HG03521 (cell line): ENCODE results near the gene KRT7.
"Not testable (repeated sequence)": the region's sequence is repeated elsewhere in the genome, so short reads cannot be mapped to it uniquely, and the experiment has no call there.

Experiments used
- ATAC-seq: cut with Tn5 transposase; IDR thresholded peaks from one replicate; pipeline ENCODE4 v1.9.1; 2021; ENCODE audit warnings: mild to moderate bottlenecking, moderate library complexity; ENCODE audit not compliant: unreplicated experiment

The KRT7 gene

DNA sequence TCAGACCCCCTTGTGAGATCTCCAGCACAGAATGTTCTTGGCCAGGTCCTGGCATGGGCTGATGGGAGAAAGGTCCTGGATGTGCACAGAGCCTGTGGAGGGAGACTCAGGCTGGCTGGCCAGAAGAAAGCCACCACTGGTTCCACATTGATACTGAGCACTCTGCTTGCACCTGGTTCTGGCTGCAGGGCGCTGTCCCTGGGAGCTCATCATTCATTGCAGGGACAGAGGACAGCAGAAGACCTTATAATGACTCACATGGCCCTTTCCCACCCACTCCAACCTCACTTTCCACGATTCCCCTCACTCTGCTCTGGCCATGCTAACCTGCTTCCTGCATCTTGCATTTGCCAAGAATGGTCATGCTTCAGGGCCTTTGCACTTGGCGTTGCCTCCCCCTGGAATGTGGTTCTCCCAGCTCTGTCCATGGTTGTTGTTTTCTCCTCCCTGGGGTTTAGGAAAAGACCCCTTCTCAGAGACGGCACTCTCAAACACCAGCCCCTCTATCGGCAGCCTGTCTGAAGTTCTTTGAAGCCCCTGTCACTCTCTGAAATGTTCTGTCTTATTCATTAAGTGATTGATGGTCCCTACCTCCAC lies 10.3 kb downstream of the KRT7 start:
- ATAC-seq, result no peak

DNA sequence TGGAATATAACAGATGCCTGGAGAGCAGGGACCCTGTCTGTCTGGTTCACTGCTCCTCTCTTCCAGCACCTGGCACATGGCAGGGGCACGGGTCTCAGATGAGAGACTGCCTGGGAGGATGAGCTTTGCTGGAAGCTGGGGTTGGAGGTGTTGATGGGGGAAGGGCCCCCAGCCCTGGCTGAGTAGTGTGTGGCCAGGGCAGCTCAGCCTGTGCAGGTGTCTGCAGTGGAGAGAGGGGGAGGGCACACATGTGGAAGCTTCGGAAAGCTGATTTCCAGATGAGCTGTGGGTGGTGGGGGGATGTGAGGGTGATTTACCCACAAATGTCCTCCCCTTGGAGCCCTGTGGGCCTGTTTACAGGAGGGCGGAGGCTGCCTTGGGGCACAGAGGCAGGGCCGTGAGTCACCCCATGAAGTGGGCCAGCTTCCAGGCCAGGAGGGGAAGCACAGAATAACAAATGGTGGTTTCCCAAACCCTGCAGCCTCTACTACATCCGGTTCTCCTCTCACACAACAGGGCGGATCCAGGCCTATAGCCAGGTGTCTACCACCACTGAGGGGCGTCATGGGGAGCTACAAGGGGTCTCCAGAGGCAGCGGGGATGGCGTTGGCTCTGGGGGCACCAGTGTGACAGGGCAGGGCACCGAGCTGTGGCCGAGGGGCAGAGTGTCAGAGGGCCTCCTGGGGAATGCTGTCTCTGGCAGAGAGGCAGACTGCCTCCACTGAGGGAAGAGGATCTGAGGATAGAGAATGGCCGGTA lies 11.0 kb downstream of the KRT7 start:
- peak; percentile 88 for ATAC-seq

DNA sequence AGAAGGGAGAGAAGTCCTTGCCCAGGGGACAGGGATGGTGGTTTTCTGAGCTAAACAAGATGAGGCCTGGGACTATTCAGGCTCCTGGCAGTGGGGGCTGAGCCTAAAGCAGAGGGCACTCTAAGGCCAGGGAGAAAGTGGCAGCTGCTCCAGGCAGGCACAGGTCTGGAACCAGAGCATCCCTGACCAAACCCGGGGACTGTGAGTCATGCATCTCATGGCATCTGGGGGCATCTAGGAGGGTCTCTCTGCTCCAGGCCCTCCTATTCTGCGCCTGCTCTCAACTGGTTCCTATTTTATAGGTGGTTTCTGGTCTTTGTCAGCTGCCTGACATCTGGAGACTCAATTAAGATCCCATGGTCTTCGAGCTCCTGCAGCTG lies 11.6 kb downstream of the KRT7 start:
- ATAC-seq, result no peak

DNA sequence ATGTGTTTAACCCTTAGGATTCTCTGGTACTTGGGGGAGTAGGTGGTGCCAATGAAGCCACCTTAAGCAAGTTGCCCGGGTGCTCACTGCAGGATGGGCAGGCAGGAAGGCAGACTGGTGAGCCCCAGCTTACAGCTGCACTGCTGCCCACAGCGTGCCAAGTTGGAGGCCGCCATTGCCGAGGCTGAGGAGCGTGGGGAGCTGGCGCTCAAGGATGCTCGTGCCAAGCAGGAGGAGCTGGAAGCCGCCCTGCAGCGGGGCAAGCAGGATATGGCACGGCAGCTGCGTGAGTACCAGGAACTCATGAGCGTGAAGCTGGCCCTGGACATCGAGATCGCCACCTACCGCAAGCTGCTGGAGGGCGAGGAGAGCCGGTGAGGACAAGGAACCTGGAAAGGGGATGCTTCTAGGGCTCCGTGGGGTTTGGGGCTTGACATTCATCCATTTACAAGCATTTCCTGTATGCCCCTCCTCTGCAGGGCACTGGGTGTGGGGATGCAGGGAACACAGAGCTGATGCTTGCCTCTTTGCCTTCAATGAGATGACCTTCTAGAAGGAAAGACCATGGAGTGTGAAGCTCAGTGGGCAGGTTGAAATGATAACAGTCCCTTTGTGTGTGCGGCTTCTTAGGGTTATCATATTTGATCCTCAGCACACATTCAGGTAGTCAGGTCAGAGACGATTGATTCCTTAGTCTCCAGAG lies 12.4 kb downstream of the KRT7 start:
- ATAC-seq, result no peak

DNA sequence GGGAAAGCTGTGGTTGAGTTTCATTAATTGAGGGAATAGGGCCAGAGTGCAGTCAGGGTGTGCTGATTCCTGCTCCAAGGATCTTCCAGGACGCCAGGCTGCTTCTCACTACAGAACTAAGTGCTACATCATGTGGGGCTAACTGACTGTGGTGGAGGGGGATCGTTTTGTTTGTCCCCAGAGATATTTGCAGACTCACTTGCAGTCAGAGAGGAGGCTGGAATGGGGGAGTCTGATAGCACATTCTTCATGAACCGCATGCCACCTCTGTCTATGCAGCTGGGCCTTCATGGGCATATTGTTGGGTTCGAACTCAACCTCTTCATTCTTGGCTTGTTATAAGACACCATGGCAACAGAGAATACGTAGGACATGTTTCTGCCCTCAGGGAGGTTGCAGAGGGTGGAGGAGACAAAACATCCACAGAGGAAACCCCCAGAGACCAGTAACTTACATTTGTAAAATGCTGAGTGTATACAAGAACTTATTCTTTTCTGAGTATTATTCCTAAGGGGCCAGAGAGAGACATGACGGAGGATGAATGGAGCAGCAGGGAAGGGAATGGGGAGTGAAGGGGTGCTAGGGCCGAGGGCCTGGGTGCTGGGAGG lies 13.0 kb downstream of the KRT7 start:
- ATAC-seq, result no peak

DNA sequence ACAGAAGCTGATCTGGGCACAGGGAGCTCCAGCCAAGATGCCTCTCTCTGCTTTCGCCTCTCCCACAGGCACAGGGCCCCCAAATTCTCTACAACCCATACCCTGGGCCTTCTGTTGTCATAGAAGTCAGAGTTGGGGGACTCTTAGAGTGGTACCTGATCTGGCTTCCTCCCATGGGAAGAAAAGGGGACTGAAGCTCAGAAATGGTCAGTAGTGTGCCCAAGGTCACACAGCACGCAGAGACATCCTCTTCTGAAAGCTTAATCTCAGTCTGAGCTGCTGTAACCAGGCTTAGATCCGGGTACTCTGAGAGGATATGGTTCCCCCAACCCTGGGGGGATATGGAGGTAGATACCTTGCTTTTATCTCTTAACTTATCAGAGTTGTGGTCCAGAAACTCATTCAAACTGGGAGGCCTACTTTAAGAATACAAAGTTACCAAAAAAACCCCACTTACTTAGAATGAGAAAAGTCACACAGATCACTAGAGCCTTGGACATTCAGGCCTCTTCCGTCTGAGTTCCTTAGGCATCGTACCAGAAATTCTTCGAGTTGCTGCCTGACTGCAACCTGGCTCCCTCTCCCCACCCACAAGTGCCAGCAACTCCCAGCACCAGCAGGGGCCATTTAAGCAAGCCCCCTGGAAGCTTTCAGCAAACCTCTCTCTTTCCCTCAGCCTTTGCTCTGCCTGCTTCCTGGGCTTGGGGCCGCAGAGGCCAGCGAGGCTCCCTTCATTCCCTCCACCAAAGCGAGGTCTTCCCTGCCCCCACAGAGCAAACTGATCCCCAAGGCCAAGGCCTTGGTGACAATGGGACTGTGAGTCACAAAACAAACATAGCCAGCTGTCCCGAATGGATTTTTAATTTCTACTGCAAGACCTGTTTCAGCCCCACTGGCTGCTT lies 13.9 kb downstream of the KRT7 start:
- no peak for ATAC-seq

DNA sequence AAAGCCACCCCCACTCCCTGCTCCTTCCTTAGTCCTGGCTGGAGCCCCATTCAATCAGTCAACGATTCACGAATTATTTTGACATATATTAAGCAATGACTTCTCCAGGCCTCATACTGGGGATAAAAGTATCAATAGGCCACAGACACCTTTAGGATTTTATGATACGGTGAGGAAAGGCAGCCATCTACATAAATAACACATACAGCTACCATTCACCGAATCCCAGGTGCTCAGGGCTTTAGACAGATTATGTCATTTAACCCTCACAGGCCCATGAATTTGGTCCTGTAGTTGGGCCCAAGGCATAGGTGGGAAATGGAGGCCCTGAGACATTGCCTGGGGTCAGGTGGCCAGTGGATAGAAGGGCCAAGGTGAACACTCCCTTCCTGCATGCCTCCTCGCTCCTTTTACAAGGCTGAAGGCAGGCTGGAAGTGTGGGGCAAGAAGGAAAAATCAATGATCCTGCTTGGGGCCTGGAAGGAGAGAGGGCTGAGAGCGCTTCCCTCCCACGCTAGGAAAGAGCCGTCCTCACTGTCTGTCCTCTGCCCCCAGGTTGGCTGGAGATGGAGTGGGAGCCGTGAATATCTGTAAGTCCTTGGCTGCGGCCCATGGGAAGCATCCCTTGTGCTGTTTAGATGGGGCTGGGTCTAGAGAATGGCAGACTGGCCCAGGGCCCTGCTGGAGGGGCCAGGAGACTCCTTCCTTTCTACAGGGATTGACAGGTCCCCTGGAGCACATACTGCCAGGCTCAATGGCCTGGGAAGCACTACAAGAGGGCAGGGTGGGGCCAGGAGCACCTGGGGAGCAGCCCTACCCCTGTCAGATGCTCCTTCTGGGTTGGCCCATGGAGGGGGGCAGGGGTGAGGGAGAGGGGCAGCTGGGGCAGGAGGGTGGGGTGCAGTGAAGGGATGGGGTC lies 14.8 kb downstream of the KRT7 start:
- ATAC-seq, result no peak

DNA sequence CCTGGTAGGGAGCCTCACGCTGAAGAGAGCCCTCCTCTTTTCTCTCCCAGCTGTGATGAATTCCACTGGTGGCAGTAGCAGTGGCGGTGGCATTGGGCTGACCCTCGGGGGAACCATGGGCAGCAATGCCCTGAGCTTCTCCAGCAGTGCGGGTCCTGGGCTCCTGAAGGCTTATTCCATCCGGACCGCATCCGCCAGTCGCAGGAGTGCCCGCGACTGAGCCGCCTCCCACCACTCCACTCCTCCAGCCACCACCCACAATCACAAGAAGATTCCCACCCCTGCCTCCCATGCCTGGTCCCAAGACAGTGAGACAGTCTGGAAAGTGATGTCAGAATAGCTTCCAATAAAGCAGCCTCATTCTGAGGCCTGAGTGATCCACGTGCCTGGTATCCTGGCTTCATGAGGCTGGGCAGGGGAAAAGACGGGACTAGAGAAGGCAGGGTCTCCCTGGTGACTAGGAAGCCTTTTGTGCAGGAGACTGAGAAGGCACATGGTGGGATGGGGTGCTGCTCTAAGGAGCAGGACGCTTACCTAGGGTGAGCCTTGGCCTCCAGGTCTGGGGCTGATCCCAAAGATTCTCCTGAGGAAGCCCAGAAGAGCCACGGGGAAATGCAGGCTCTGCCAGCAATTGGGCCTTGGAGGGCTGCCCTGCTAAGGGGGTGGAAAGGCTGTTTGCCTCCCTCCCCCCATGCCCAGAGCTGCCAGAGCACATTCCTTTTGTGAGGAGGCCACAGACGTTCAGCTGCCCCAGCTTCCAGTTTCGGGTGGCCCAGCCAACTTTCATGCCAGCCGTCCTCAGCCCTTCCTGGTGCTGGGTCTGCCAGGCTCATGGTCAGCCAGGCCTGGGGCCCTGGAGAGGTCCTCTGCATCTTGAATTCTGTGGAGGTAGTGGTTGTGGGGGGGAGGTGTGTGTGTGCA lies 15.8 kb downstream of the KRT7 start:
- no peak for ATAC-seq

DNA sequence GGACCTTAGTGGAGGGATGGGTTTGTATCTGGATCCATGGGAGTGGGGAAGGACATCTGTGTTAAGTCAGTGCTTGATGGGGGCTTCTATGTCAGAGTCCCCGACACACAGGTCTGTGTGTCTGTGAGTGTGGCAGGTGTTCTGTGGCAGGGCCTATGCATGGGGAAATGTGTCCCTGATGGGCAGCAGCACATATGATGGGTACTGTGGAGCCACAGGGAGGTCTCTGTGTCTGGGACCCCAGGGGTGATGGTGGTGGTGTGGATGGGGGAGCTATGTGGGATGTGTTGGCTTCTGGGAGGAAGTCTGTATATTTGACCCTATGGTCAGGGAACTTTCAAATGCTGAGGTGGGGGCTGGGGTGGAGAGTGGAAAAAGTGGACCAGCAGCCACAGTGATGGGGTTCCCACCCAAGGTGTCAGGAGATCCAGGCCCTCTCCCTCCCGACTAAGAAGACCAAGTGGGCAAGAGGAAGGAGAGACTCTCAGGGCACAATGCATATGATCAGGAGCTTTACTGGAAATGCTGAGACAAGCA lies 16.5 kb downstream of the KRT7 start:
- ATAC-seq, result no peak

DNA sequence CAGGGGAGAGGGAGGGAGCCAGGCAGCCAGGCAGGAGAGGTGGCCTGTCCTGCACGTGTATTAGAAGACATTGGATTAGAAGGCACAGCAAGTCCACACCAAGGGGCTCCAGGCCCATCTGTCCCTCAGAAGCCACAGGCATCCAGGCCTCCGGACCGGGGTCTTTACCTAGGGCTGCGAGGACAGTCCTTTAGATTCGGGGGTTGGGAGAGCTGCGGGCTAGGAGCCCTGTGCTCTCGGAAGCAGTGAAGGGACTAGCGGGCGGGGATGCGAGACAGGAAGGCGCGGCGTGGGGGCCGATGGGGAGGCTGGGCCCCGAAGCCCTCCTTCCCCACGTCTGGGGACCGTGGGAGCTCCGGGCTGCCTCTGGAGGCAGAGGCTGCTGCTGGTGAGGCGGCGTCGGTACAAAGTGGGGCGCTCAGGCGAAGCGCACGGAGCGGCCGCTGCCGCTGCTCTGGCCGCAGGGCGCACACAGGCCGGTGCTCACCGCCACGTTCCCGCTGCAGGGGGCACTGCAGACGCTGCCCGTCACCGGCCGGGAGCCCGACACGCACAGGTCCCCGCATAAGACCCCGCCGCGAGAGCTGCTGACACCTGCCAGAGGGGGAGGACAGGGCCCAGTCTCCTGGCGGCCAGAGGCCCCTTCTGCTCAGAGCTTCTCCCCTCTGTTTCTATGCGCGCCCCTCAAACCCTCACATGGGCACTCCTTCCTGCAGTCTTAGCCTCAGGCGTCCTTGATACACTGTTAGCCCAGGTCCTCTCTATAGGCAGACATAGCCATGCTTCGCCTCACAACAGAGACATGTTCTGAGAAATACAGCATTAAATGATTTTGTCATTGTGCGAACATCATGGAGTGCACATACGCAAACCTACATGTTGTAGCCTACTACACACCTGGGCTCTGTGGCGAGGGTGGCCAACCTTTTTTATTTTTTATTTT lies 17.3 kb downstream of the KRT7 start:
- ATAC-seq, result no peak

DNA sequence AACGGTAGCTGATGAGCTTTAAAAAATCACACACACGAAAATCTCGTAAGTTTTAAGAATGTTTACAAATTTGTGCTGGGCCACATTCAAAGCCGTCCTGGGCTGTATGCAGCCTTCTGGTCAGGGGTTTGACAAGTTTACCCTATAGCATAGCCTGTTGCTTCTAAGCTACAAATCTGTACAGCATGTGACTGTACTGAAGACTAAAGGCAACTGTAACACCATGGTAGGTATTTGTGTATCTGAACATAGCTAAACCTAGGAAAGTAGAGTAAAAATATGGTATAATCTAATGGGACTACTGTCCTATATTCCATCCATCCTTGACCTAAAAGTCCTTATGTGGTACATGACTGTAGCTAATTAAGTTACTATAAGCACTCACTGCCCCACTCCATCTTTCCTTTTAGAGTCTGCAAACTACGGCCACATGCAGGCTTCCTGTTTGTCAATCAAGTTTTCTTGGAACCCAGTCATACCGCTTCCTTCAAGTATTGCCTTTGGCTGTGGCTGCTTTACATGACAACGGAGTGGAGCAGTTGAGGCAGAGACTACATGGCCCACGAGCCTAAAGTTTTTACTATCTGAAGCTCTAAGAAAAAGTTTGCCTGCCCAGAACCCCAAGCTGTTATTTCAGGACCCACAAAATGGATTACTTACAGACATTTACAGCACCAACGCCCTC lies 18.5 kb downstream of the KRT7 start:
- no peak for ATAC-seq

DNA sequence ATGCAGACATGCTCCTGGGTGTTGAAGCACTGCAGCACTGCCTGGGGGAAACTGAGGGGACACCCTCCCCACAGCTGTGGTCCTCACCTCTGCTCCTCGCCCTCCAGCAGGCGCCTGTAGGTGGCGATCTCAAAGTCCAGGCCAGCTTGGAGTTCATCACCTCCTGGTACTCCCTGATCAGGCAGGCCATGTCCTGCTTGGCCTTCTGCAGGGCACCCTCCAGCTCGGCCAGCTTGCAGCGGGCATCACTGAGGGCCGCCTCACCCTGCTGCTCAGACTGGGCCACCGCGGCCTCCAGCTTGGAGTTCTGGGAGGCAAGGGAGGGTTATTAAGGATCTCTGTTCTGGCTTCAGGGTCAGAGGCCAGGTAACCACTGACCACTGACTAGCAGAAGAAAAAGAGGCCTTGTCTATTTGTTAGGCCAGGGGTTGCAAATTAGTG lies 19.2 kb downstream of the KRT7 start:
- ATAC-seq, result not testable (repeated sequence)

DNA sequence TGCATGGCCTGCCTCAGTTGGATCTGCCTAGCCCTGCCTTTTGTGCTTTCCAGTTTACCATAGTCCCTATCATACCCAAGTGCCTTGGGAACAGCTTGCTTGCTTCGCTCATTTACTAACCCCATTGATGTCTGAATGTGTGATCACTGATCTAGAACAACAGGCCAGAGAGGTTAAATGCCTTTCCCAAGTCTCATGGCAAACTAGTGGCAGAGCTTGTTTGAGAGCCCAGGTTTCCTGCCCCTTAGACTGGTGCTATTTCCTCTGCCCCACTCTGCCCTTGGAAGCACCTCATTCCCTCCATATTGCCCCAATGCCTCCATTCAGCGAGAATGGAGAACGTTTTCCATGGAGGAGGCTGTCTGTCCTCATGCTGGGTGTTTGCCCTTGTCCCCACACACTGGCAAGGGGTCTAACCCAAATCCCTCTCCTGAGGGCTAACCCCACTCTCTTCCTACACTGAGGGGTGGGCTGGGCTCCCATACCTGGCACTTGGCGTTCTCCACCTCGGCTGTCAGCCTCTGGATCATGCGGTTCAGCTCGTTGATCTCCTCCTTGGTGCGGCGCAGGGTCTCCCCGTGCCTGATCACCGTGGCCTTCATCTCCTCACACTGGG lies 19.8 kb downstream of the KRT7 start:
- no peak for ATAC-seq

DNA sequence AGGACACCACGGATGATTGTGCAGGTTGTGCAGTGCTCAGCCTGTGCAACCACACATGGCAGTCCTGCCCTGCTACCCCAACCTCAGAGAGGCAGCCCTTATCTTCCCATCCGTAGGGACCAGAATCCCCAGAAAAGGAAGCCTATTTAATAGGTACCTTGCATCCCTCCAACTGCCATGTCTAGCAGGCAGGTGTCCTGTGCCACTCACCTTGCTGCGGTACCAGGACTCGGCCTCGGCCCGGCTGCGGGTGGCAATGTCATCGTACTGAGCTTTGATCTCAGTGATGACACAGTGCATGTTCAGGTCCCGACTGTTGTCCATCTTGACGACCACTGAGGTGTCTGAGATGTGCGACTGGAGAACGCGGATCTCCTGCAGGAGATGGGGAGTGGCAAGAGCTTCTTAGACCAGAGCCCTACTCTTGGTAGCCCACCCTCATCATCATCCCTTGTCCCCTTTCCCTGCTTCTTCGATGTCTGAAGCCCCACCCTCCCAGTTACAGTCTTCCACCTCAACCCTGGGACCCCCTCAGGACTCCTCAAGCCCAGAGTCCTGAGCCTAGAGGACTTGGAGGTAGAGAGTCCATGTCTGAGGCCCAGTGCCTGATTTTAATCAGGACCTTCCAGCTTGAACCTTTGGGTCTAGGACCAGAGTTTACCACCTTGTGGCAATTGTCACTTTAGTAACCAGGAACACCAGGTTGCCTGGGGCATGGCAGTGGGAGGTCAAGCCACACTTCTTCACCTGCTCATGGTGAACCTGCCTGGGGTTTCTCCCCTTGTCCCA lies 20.5 kb downstream of the KRT7 start:
- ATAC-seq, result no peak

DNA sequence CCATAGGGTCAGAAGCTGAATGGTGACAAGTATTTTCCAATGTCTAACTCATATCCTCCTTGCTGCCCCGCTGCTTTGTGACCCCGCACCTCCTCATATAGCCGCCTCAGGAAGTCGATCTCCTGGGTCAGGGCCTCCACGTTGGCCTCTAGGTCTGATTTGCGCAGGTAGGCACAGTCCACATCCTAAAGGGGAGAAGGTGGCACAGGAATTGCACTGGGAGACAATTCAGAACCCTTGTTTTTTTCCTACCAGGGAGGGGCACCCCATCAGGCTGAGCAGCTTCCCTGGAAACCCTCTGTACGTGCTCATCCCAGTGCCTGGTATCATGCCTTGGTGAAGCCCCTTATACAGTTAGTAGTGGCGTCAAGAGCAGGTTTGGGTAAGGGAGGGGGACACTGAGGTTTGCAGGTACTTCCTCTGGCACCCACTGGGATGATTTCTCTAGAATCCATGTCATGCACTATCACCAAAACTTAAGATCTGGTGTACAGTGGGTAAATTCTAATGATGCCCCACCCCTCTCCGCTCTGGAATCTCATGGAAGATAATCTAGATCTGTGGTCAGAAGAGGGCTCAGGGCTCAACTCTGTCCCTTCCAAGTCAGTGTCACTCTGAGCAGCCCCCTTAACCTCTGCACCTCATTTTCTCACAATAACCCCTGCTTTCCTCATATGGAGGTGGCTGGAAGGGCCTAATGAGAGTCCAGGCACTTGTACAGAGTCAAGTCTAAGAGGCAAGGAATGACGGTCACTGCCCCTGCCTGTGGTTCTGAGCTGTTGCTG lies 21.3 kb downstream of the KRT7 start:
- no peak for ATAC-seq
